ENCODE results near the gene PTPRG. TPM values are rescaled to one million over a fixed set of nuclear protein-coding genes. Genes with fewer than 3 reads are reported as not detected.

Gene PTPRG
- total RNA-seq, 1 experiment from 2014 or later = 69.3 TPM

- Histone ChIP-seq H2AFZ (ENCODE audit: low read length) (no peak overlapping the region), H4K8ac (replicated peaks; ENCODE audit: insufficient read length, low read depth, low read length) (no peak overlapping the region), H3K23ac (ENCODE audit: insufficient read length, low read depth, low read length) (no peak overlapping the region), H4K5ac (ENCODE audit: insufficient read length, low read depth, low read length) (no peak overlapping the region), H3K79me2 (ENCODE audit: insufficient read depth, low read length) (peaks cover 60% of the 10 kb centered on the region), H4K91ac (ENCODE audit: insufficient read length, low read depth, low read length) (no peak overlapping the region), H3K14ac (ENCODE audit: insufficient read depth, low read length) (no peak overlapping the region), H2AK5ac (ENCODE audit: insufficient read length, low read length) (no peak overlapping the region), H3K4ac (ENCODE audit: low read depth, low read length) (no peak overlapping the region), H3K18ac (ENCODE audit: insufficient read length, low read depth, low read length) (no peak overlapping the region), H2BK15ac (ENCODE audit: low read depth, low read length) (no peak overlapping the region), H2BK120ac (ENCODE audit: low read depth, low read length, poor library complexity, severe bottlenecking) (no peak overlapping the region), H3K23me2 (ENCODE audit: insufficient read length, low read depth, low read length, poor library complexity, severe bottlenecking) (no peaks in the 10 kb centered on the region), H3K4me2 (ENCODE audit: insufficient read depth, insufficient read length, low read length) (no peak overlapping the region), H3K27ac (ENCODE audit: insufficient read length, low read depth, low read length) (no peak overlapping the region), H2BK5ac (ENCODE audit: insufficient read length, low read length) (no peak overlapping the region), H3K9me3 (ENCODE audit: control insufficient read depth, low read depth, low read length) (no peaks in the 10 kb centered on the region), H3K27me3 (ENCODE audit: insufficient read depth, low read length) (no peaks in the 10 kb centered on the region), H3K4me1 (ENCODE audit: insufficient read depth, low read length) (peaks cover 6% of the 10 kb centered on the region; the same call in 1 of the 2 replicates), H2BK20ac (ENCODE audit: low read depth, low read length, poor library complexity, severe bottlenecking) (no peak overlapping the region), H3K56ac (ENCODE audit: insufficient read length, low read depth, low read length) (no peak overlapping the region), H2BK12ac (ENCODE audit: insufficient read length, low read depth, low read length) (no peak overlapping the region), H3K9ac (ENCODE audit: extremely low read depth, insufficient read length, low read length) (no peak overlapping the region), H4K20me1 (ENCODE audit: control insufficient read depth, insufficient read depth, insufficient read length) (peaks cover 2% of the 10 kb centered on the region), H3K79me1 (ENCODE audit: insufficient read depth, low read depth, low read length, poor library complexity, severe bottlenecking) (peaks cover 14% of the 10 kb centered on the region), H3T11ph (ENCODE audit: low read length) (no peak overlapping the region)
- no CpG with 5 or more reads among the region's 7 CpGs for WGBS (ENCODE audit: extremely low coverage, insufficient read length, low lambda C conversion rate)
- no peak for DNase-seq
- Mint-ChIP-seq H3K9me3 (peaks cover 1 to 10% of the 10 kb centered on the region in 2 experiments; a peak in 4 of 5 replicates), H3K36me3 (ENCODE audit: insufficient read depth in 1 of 3, low read depth in 3 of 3) (peaks cover 20 to 31% (median 23%) of the 10 kb centered on the region in 3 experiments; a peak in 6 of 7 replicates), H3K27me3 (ENCODE audit: low read depth) (no peaks in the 10 kb centered on the region; the same call in 1 of the 2 replicates), H3K4me3 (no peak overlapping the region), H3K27ac (no peak overlapping the region), H3K4me1 (peaks cover 17 to 30% of the 10 kb centered on the region in 2 experiments)
- TF ChIP-seq CTCF (conservative IDR thresholded peaks at IDR 0.05) = no peak
Measured at GRCh38 chr3:61650276-61650675, 88.9 kb downstream of the PTPRG start.
